IPS-NIHi11 (cell line): ENCODE data around the gene RHOC.
A peak's percentile ranks its signal among the peaks of the same experiment; 100 is the strongest.

Experiments used
- DNase-seq: peaks from one replicate; pipeline ENCODE4 v3.0.0; 2012; ENCODE audit warnings: mixed read lengths, low spot score

The RHOC gene

DNA sequence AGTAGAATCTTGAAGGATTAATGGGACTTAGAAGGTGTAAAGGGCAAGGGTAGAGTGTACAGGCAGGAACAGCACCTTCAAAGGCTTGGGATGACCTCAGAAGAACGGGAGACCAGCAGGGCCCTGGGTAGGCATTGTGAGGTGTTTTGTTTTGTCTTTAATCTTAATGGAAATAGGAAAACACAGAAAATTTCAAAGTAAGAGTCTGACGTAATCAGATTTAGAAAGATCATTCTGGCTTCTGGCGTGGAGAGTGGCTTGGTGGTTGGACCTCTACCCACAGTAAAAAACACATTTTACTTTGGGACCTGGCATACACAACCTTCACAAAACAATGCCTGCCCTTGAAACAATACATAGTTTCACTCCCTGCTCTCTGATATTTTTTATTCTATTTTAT, 28.3 kb downstream of the RHOC start:
- DNase-seq = no peak

DNA sequence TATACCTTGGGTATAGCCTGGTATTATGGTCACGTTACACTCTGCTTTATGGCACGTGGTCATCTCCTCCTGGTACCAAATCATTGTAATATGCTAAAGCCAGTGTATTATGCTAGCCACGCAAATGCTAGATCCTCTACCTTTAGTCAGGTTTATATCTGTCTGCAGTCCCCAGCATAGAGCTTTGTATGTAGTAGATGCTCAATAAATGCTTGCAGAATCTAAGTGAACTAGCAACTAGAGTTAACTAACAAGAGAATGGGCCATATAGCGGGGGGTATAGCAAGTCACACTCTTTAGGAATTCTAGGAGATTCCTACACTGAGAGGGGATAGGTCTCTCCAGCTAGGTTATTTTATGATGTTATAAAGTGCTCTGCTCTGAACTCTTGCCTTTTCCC, 29.4 kb downstream of the RHOC start:
- DNase-seq = no peak

DNA sequence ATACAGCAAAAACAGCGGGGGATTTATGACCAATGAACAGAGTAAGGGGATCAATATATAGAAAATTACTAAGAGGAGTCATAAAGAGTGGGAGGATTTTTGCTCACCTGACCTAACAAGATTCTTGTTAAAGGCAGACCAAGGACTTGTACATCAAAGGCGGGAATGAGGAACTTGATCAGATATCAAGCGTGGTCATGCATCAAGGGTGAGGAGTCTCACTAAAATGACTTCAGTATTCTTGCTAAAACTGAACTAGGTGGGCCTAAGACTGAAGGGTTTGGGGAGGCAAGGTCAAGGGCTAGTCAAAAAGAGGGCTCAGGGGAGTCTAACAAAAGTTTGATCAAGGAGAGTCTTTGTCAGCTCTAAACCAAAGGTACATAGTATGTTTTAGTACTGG, 30.4 kb downstream of the RHOC start:
- DNase-seq = no peak

DNA sequence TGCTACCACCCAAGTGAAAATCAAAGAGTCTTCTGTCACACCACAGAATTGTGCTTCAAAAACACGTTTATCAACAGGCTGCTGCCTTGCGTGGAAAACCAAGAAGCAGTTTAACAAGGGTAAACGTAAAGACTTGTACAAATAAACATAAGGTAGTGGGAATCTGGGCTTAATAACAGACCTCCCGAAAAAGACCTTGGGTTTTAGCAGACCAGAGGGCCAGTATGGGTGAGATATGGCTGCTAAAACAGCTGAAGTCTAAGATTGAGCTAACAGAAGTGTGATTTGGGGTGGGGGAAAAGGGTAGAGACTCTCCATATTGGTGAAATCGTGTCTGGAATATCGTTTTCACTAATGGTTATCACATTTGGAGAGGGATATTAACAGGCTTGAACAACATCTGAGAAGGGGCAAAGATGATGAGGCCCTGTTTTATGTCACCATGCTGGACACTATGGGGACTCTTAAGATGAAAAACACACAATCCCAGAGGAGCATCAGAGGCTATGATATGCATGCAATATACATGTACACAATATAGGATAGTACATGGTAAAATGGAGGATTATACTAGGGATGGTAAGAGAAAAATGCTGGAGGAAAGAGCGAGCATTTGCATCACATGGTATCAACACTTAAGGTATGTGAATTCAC, 31.1 kb downstream of the RHOC start:
- DNase-seq = no peak

DNA sequence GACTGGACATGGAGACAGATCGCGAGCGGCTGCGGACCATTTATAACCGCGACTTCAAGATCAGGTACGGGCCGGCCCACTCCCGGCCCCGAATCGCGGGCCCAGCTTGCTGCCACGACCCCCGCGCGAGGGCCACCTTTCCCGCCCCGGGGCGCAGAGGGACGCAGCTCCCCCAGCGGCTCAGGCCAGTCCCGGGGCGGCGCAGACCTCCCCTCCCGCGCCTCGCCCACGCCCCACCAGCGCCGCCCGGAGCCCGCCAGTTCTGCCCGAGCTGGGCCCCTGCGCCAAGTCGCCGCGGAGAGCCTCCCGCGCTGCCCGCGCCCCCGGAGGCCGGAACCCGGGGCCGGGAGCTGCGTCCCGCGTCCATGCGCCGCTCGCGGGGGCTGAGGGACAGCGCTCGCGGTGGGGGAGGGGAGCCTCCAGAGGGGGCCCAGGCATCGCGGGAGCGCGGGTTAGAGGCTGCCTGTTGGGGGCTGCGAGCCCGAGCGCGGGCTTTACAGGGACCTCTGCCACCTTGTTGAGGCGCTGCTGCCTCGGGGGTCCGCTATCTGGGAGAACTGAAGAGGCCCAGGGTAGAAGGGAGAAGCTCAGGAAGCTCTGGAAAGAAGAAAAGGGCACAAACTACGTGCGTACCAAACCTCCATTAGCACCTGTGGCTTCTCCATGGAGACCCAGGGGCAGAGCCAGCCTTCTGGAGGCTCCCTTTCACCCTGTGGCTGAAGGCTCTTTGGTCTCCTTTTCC, 31.8 kb downstream of the RHOC start:
- peak; percentile 78 for DNase-seq

DNA sequence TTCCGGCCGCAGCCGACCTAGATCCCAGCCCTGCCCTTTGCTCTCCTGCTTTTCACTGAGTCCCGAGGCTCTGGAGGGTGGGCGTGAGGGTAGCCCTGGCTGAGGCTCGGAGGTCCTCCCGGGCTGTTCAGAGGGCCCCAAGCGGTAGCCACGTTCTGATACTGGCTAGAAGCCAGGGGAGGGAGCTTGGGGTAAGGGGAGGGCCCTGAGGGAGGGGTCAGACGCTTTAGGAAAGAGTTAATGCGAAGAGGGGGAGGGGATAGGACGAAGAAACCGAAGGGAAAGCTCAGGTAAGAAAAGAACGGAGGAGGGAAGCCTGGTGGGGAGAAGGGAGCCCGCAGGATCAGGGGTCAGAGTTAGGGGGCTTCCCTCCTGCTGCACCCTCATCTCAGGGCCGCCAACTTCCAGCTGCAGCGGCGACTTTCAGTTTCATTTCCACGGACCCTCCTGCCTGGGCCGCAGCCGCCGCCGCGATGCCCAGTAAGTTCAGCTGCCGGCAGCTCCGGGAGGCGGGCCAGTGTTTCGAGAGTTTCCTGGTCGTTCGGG, 32.4 kb downstream of the RHOC start, which contains the start of gene MOV10:
TSS of gene MOV10 (plus strand) at position 220 of the 546 bp plus-strand sequence. CDS start at position 474, 254 bp downstream.
- DNase-seq = peak; percentile 77

DNA sequence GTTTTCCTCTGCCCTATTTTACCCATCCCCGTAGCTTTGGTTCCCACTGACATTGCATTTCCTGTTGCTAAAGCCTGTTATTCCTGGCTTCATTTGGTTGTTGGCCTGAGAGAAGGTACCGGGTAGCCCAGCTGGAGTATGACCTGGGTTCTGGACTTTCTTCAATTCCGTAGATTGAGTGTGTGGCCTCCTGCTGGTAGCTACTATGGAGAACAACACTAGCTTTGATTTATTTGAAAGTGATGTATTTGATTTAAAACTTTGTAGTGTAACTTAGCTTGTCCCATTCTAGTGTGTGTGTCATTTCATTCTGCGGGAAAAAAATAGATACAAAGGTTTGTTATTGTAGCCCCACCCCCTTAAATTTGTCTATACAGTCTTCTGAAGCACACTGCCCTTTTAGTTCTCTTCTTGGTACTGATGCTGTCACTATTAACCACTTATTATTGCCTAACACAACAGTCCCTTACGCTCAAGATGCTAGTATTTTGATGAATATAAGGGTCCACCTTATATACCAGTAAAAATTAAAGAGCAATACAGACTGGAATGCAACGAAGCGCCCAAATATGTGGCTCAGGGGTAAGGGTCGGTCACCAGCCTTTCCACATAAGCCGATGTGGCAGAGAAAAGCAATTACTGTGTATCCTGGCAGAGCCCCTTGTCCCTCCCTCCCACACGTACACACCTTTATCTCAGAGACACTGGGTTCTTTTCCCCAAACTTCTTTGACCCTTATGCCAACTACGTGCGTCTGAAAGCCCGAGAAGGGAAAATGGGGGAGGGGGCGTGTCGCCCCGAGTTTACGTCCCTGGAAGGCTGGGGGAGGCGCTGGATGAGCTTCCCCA, 33.1 kb downstream of the RHOC start:
- no peak for DNase-seq

DNA sequence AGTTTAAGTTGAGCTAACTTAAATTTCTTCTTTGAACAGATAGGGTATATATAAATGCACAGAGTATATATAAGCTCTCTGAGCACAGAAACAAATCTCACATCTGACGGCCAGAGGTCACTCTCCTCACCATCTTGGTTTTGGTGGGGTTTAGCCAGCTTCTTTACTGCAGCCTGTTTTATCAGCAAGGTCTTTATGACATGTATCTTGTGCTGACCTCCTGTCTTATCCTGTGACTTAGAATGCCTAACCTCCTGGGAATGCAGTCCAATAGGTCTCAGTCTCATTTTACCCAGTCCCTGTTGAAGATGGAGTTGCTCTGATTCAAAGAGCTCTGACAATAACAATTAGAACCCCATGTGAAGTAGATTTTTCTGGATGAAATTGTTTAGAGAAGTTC, 34.1 kb downstream of the RHOC start:
- DNase-seq = no peak

DNA sequence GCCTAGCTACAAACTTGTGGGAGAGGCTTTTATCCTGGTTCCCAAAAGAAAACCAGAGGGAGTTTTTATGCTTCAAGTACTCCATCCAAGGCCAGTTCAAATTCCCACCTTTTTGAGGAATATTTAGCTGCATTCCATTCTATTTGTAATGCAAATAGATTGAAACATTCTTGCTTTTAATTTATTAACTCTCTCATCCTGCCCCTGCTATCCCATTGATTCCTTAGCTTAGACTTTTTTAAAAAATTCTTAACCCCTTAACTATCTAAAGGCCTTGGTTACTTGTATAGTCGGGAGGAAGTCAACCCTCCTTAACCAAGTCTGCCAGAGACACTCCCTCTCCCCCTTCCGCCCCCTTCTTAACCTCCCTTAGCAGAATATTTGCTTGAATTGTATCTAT, 34.9 kb downstream of the RHOC start:
- DNase-seq = no peak

DNA sequence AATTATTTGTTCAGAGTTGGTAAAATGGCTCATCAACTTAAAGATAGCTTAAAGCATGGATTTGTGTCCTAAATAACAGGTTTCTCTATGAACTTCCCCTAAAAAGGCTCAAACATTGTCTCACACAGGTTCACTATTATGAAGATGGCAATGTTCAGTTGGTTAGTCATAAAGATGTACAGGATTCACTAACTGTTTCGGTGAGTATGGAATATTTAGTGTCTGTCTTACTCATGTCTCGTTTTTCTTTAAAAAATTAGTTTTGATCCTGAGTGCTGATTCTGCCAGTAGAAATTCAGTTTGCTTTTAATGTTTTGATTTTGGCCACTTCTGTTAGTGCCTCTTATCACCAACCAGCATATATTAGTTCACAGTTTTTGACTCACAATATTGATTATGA, 40.0 kb downstream of the RHOC start:
- DNase-seq = no peak

DNA sequence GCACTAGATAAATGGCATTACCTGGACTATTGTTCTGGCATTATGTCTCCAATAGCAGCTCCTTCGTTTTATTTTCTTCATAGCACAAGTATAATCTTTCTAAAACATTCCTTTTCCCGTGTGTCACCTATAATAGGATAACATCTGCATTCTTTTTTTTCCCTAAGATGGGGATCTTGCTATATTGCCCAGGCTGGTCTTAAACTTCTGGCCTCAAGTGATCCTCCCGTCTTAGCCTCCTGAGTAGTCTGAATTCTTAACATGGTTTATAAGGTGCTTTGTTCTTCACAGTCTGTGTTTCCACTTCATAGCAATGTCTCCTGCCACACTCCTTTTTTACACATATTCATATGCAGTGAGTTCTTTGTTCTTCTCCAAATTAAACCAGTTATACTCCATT, 41.1 kb downstream of the RHOC start:
- DNase-seq = no peak

DNA sequence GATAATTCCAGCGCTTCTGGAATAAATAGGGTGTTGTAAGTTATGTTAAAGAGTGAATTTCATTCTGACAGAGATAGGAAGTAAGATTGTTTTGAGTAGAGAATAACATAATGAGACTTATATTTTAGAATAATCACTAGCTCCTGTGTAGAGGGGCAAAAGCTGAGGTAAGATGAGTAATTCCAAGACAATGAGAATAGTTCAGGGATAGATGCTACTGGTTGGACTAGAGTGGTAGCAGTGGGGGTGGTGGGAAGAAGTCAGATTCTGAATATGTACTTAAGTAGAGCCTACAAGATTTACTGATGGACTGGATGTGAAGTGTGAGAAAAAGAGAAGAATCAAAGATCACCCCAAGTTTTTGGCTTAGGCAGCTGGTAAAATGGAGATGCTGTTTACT, 55.7 kb downstream of the RHOC start:
- DNase-seq = no peak
